ENCODE measurements around the gene CA10.

GRCh38 chr17:51638971-51639370 is 519.5 kb downstream of the CA10 start:
- no peak for TF ChIP-seq EZH2 (IDR thresholded peaks at IDR 0.05; ENCODE audit: borderline replicate concordance, insufficient read depth, low read depth, low read length, poor library complexity, severe bottlenecking)
- no peak for TF ChIP-seq CTCF (IDR thresholded peaks at IDR 0.05)
